Peyer's patch (tissue), 4 donors: ENCODE results near the gene DNAJB6. TPM values are rescaled to one million over a fixed set of nuclear protein-coding genes. Genes with fewer than 3 reads are reported as not detected.

ENCODE experiments used
- DNase-seq, 3 donors: peaks; one replicate each; pipeline ENCODE4 v3.0.0-alpha.2; 2017 to 2019
- H3K27ac ChIP-seq, 4 donors: fragments of 200-600 bp; sonication (generic); one replicate each; pipeline ENCODE4 v1.5.1; 2016 to 2019
- H3K27me3 ChIP-seq, 2 donors: fragments of 200-600 bp; sonication (generic); one replicate each; pipeline ENCODE4 v1.5.1; 2019
- H3K36me3 ChIP-seq, 3 donors: fragments of 200-600 bp; sonication (generic); one replicate each; pipeline ENCODE4 v1.5.1; 2016 to 2019
- H3K4me1 ChIP-seq, 4 donors: fragments of 200-600 bp; sonication (generic); one replicate each; pipeline ENCODE4 v1.5.1; 2016 to 2019
- H3K4me3 ChIP-seq, 4 donors: fragments of 200-600 bp; sonication (generic); 1 replicate in 3 of 4; 2 replicates in 1 of 4; pipeline ENCODE4 v1.5.1; 2016 to 2019; ENCODE audit warnings: mild to moderate bottlenecking in 1 of 4
- H3K9me3 ChIP-seq, 4 donors: fragments of 200-600 bp; sonication (generic); one replicate each; pipeline ENCODE4 v1.5.1; 2016 to 2019; ENCODE audit warnings: mild to moderate bottlenecking in 1 of 4
- POLR2A ChIP-seq, 2 donors: fragments of 450-650 bp; IDR thresholded peaks; one replicate each; pipeline ENCODE4 v1.5.1; 2017; ENCODE audit warnings: antibody characterized with exemption in 2 of 2, mild to moderate bottlenecking in 2 of 2, moderate library complexity in 2 of 2
- total RNA-seq, 4 donors: library from RNA; depleted of rRNA; stranded (reverse); fragments of >200 nt; gene quantifications; one replicate each; pipeline ENCODE4 v1.1.0, GENCODE V29; 2016
- TF ChIP-seq, protein P1 (sequence below), 6 experiments: fragments of 450-650 bp in 4 of 6; fragments of 200-600 bp in 2 of 6; sonication (generic) in 1 of 6; IDR thresholded peaks; one replicate each; pipeline ENCODE4 v1.5.1; 2017 to 2019; ENCODE audit warnings: antibody characterized with exemption in 6 of 6, mild to moderate bottlenecking in 3 of 6, moderate library complexity in 1 of 6

The DNAJB6 gene
- total RNA-seq, 4 donors from 2014 or later = 47.1 to 129 (median 61.3) TPM

- Histone ChIP-seq H3K27me3 (no peaks in the 10 kb centered on the region), H3K4me3 (no peak overlapping the region), H3K9me3 (no peaks in the 10 kb centered on the region), H3K36me3 (peaks cover 0 to 51% (median 0%) of the 10 kb centered on the region in 3 donors), H3K4me1 (no peaks in the 10 kb centered on the region), H3K27ac (peak overlapping the region in 1 of 4 donors; percentile 31)
- peak in 2 of 3 donors; percentile 46 to 72 for DNase-seq
- TF ChIP-seq, protein P1, sequence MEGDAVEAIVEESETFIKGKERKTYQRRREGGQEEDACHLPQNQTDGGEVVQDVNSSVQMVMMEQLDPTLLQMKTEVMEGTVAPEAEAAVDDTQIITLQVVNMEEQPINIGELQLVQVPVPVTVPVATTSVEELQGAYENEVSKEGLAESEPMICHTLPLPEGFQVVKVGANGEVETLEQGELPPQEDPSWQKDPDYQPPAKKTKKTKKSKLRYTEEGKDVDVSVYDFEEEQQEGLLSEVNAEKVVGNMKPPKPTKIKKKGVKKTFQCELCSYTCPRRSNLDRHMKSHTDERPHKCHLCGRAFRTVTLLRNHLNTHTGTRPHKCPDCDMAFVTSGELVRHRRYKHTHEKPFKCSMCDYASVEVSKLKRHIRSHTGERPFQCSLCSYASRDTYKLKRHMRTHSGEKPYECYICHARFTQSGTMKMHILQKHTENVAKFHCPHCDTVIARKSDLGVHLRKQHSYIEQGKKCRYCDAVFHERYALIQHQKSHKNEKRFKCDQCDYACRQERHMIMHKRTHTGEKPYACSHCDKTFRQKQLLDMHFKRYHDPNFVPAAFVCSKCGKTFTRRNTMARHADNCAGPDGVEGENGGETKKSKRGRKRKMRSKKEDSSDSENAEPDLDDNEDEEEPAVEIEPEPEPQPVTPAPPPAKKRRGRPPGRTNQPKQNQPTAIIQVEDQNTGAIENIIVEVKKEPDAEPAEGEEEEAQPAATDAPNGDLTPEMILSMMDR (IDR thresholded peaks at IDR 0.05) = no peak
- TF ChIP-seq POLR2A (IDR thresholded peaks at IDR 0.05) = no peak
Measured at GRCh38 chr7:157411580-157411979, 74.8 kb downstream of the DNAJB6 start.

DNA sequence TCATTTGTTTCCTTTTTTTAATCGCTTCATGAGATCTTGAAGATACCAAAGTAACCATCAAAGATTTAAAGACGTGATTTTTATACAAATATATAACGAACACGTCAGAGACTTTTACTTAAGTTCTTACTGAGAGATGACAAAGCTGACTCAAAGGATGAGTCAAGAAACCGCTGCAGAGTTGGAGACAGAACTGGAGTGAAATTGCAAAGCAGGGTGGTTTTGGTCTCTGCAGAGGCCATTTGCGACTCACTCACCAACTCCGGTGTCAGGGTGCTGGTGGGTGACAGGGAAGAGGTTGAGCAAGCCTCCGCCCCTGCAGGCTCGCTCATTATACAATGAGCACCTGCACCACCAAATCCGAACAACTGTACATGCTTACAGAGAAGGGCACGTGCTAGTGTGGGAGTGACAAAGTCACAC, 75.2 kb downstream of the DNAJB6 start:
- Histone ChIP-seq H3K4me1 (no peaks in the 10 kb centered on the region), H3K4me3 (no peak overlapping the region), H3K9me3 (no peaks in the 10 kb centered on the region), H3K27ac (no peak overlapping the region), H3K27me3 (no peaks in the 10 kb centered on the region), H3K36me3 (peaks cover 0 to 56% (median 0%) of the 10 kb centered on the region in 3 donors)
- TF ChIP-seq, protein P1 (IDR thresholded peaks at IDR 0.05) = no peak
- no peak for TF ChIP-seq POLR2A (IDR thresholded peaks at IDR 0.05)
- DNase-seq = no peak

DNA sequence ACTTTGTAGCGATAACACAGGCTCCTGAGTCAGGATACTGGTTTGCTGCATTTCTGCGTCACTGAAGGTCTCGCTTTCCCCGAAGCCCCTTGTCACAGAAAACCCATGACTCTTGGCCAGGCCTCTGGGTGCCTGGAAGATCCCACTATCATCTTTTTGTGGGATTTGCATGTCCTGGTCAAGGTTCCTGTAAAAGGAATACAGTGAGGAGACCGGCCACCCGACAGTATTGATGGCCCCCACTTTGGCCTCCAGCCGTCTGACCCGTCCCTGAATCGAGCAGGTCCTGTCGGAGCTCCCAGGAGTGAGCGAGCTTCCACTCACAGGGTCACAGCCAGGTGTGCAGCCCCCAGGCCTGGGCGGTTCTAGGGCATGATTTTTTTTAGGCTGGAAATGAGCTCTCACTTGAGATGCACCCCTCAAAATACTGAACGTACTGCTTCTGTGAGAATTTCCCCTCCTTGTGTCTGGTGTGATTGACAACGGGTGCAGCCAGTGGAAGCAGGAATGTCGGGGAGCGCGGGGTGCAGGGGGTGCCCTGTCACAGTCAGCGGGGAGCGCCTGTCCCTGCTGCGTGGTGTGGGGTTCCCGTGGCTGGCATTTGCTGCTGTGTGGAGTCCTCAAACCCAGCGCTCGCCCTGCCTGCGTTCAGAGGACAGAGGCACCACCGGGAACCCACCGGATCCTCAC, 75.8 kb downstream of the DNAJB6 start:
- no peak for DNase-seq
- H3K9me3 ChIP-seq = no peaks in the 10 kb centered on the region
- TF ChIP-seq POLR2A (IDR thresholded peaks at IDR 0.05) = no peak
- TF ChIP-seq, protein P1 (IDR thresholded peaks at IDR 0.05) = no peak
- peaks cover 0 to 58% (median 0%) of the 10 kb centered on the region in 3 donors for H3K36me3 ChIP-seq
- H3K4me1 ChIP-seq = no peaks in the 10 kb centered on the region
- no peaks in the 10 kb centered on the region for H3K27me3 ChIP-seq
- no peak overlapping the region for H3K27ac ChIP-seq
- no peak overlapping the region for H3K4me3 ChIP-seq

- Histone ChIP-seq H3K4me3 (no peak overlapping the region), H3K36me3 (peaks cover 0 to 65% (median 0%) of the 10 kb centered on the region in 3 donors), H3K27ac (no peak overlapping the region), H3K4me1 (no peaks in the 10 kb centered on the region), H3K9me3 (no peaks in the 10 kb centered on the region), H3K27me3 (no peaks in the 10 kb centered on the region)
- no peak for TF ChIP-seq POLR2A (IDR thresholded peaks at IDR 0.05)
- TF ChIP-seq, protein P1 (IDR thresholded peaks at IDR 0.05) = no peak
- DNase-seq = no peak
Measured at GRCh38 chr7:157413881-157414701, 77.3 kb downstream of the DNAJB6 start.

DNA sequence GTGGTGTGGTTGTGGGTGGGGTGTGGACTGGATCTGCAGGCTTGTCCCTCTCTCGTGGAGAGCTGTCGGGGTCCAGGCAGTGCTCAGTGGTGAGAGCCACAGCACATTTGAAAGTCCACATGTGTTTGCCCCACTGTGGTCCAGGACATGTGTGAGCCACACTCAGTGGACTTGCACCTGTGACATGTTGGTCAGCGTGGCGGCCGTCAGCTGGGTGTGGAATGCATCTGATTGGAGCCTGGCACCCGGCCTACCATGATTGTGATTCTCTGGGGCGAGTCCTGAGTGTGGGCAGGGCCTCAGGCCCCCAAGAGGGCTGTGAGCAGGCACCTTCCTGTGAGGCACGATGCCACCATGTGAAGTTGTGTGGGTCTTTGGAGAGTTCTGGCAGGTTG, 77.9 kb downstream of the DNAJB6 start:
- no peak for DNase-seq
- Histone ChIP-seq H3K27ac (no peak overlapping the region), H3K4me3 (no peak overlapping the region), H3K4me1 (no peaks in the 10 kb centered on the region), H3K36me3 (peaks cover 0 to 59% (median 0%) of the 10 kb centered on the region in 3 donors), H3K27me3 (no peaks in the 10 kb centered on the region), H3K9me3 (no peaks in the 10 kb centered on the region)
- TF ChIP-seq, protein P1 (IDR thresholded peaks at IDR 0.05) = no peak
- no peak for TF ChIP-seq POLR2A (IDR thresholded peaks at IDR 0.05)
